Activated T-helper 1 cell treated with anti-CD3 and anti-CD28 coated beads, Interleukin-12 subunit alpha, Interleukin-12 subunit beta, Interleukin-2, Interleukin-4 antibody, amounts not matched to agents 30 ng/mL and 10 ng/mL and 1 ng/mL, durations not matched to agents 14 hours and 24 hours and 36 hours (primary cell): ENCODE data around the gene ITPKC. TPM values are rescaled to one million over a fixed set of nuclear protein-coding genes. Genes with fewer than 3 reads are reported as not detected.
"Not testable (repeated sequence)": the region's sequence is repeated elsewhere in the genome, so short reads cannot be mapped to it uniquely, and the experiment has no call there.

Source experiments
- DNase-seq: peaks from one replicate; pipeline ENCODE4 v3.0.0; 2021; ENCODE audit warnings: low spot score
- H3K27ac Mint-ChIP-seq: one replicate; pipeline ENCODE4 v1.8.0; 2021; ENCODE audit warnings: mild to moderate bottlenecking, mixed read lengths
- H3K27me3 Mint-ChIP-seq: one replicate; pipeline ENCODE4 v1.8.0; 2022; ENCODE audit warnings: mild to moderate bottlenecking, moderate library complexity, mixed read lengths; ENCODE audit not compliant: insufficient read depth
- H3K36me3 Mint-ChIP-seq: one replicate; pipeline ENCODE4 v1.8.0; 2021; ENCODE audit warnings: low read depth, mixed read lengths
- H3K4me1 Mint-ChIP-seq: one replicate; pipeline ENCODE4 v1.8.0; 2021; ENCODE audit warnings: low read depth, mixed read lengths
- H3K4me3 Mint-ChIP-seq: one replicate; pipeline ENCODE4 v1.8.0; 2021; ENCODE audit warnings: mild to moderate bottlenecking, moderate library complexity, mixed read lengths
- H3K9me3 Mint-ChIP-seq: one replicate; pipeline ENCODE4 v1.8.0; 2021; ENCODE audit warnings: mixed read lengths
- intact Hi-C: fragments of 100-400 bp; cut with micrococcal nuclease; formaldehyde crosslinking; loops from one replicate; pipeline ENCODE4 v1.15.1; 2024
- total RNA-seq: library from RNA; stranded (reverse); gene quantifications from 2 replicates; pipeline ENCODE4 v1.2.3, GENCODE V29; 2022

Gene ITPKC
- total RNA-seq, 1 donor from 2014 or later = 8.7 TPM

- Mint-ChIP-seq H3K27ac (no peak overlapping the region), H3K4me1 (peaks cover 18% of the 10 kb centered on the region), H3K36me3 (peaks cover 35% of the 10 kb centered on the region), H3K4me3 (no peak overlapping the region), H3K9me3 (peaks cover 4% of the 10 kb centered on the region), H3K27me3 (no peaks in the 10 kb centered on the region)
- intact Hi-C loops = no loop called here
- DNase-seq = no peak
Measured at GRCh38 chr19:40724315-40724714, 7.4 kb downstream of the ITPKC start.

GRCh38 chr19:40724855-40725254, 7.9 kb downstream of the ITPKC start:
- peaks cover 35% of the 10 kb centered on the region for H3K36me3 Mint-ChIP-seq
- no peak overlapping the region for H3K27ac Mint-ChIP-seq
- no peaks in the 10 kb centered on the region for H3K27me3 Mint-ChIP-seq
- H3K4me1 Mint-ChIP-seq = peaks cover 18% of the 10 kb centered on the region
- no peak for DNase-seq
- no peak overlapping the region for H3K4me3 Mint-ChIP-seq
- H3K9me3 Mint-ChIP-seq = peaks cover 4% of the 10 kb centered on the region
- intact Hi-C loops = no loop called here

DNA sequence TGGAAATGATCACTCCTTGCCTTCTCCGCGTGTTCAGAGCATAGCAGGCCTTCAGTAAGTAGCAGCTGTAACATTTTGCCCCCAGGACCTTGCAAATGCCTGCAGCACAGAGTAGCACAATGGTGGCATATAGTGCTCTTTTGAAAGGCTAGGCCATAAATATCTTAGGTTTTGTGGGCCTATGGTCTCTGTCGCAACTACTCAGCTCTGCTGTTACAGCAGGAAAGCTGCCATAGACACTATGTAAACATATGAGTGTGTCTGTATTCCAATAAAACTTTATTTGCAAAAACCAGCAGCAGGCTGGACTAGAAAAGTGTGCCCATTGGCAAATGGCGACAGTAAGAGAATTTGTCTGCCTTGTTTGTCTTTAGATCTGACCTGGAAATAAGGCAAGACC, 9.4 kb downstream of the ITPKC start:
- Mint-ChIP-seq H3K4me3 (no peak overlapping the region), H3K27me3 (no peaks in the 10 kb centered on the region), H3K27ac (no peak overlapping the region), H3K9me3 (peaks cover 4% of the 10 kb centered on the region), H3K4me1 (peaks cover 8% of the 10 kb centered on the region), H3K36me3 (peaks cover 36% of the 10 kb centered on the region)
- intact Hi-C loops = no loop called here
- no peak for DNase-seq

DNA sequence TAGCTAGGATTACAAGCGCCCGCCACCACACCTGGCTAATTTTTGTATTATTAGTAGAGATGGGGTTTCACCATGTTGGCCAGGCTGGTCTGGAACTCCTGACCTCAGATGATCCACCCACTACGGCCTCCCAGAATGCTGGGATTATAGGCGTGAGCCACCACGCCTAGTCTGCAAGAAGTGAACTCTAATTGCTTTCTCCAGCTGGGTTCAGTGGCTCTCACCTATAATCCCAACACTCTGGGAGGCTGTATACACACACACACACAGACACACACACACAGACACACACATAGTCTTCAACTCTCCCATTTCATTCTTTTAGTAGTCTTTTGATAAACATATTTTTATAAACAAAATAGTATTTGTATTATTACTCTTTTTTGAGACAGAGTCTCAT, 13.2 kb downstream of the ITPKC start:
- H3K36me3 Mint-ChIP-seq = peaks cover 34% of the 10 kb centered on the region
- H3K27me3 Mint-ChIP-seq, H3K4me1 Mint-ChIP-seq, H3K27ac Mint-ChIP-seq, H3K9me3 Mint-ChIP-seq, DNase-seq, H3K4me3 Mint-ChIP-seq, intact Hi-C loops: not testable (repeated sequence)

DNA sequence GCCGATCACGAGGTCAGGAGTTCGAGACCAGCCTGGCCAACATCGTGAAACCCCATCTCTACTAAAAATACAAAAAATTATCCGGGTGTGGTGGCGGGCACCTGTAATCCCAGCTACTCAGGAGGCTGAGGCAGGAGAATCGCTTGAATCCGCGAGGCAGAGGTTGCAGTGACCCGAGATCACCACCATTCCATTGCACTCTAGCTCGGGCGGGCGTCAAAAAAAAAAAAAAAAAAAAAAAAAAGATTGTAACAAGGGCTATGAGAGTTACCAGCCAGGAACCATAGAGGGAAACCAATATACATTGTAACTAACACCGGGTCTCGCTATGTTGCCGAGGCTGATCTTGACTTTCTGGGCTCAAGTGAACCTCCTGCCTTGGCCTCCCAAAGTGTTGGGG, 15.4 kb downstream of the ITPKC start:
- H3K4me1 Mint-ChIP-seq, H3K4me3 Mint-ChIP-seq, DNase-seq, H3K27me3 Mint-ChIP-seq, H3K9me3 Mint-ChIP-seq, intact Hi-C loops, H3K27ac Mint-ChIP-seq: not testable (repeated sequence)
- peaks cover 31% of the 10 kb centered on the region for H3K36me3 Mint-ChIP-seq

DNA sequence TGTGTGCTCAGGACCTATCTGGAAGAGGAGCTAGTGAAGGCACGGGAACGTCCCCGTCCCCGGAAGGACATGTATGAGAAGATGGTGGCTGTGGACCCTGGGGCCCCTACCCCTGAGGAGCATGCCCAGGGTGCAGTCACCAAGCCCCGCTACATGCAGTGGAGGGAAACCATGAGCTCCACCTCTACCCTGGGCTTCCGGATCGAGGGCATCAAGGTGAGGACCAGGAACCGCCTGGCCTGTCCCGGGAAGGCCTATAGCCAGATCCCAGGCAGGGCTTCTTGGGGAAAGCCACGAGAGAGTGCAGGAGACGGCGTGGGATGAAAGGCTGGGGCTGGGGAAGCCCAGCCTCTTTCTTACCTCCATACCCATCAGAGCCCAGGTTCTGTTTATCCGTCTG, 16.2 kb downstream of the ITPKC start:
- Mint-ChIP-seq H3K27me3 (no peaks in the 10 kb centered on the region), H3K9me3 (no peaks in the 10 kb centered on the region), H3K27ac (no peak overlapping the region), H3K36me3 (peaks cover 33% of the 10 kb centered on the region), H3K4me1 (no peaks in the 10 kb centered on the region), H3K4me3 (no peak overlapping the region)
- no peak for DNase-seq
- intact Hi-C loops = no loop called here

DNA sequence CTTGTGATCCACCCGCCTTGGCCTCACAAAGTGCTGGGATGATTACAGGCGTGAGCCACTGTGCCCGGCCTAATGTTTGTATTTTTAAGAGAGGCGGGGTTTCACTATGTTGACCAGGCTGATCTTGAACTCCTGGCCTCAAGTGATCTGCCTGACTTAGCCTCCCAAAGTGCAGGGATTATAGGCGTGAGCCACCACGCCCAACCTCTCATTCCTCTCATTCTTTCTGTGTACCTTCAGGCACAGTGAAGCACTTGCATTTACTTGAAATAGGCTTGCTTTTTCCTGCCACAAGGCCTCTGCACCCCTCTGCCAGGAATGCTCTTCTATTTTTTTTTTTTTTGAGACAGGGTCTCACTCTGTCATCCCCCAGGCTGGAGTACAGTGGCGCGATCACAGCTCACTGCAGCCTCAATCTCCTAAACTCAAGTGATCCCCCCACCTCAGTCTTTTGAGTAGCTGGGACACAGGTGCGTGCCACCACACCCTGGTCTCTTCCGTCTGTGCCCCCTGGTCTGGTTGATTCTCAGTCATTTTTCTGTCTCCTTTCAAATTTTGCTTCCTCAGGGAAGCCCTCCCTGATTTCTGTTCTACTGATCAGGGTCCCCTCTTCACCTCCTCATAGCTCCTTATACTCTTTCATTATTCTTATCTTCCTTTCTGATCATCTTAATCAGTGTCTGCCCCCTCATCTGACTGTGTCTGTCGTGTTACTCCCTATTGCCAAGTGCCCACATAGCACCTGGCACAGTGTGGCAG, 18.3 kb downstream of the ITPKC start:
- Mint-ChIP-seq H3K36me3 (peaks cover 39% of the 10 kb centered on the region), H3K27me3 (no peaks in the 10 kb centered on the region), H3K4me1 (peaks cover 10% of the 10 kb centered on the region), H3K27ac (no peak overlapping the region), H3K4me3 (no peak overlapping the region), H3K9me3 (no peaks in the 10 kb centered on the region)
- no peak for DNase-seq
- intact Hi-C loops = no loop called here

DNA sequence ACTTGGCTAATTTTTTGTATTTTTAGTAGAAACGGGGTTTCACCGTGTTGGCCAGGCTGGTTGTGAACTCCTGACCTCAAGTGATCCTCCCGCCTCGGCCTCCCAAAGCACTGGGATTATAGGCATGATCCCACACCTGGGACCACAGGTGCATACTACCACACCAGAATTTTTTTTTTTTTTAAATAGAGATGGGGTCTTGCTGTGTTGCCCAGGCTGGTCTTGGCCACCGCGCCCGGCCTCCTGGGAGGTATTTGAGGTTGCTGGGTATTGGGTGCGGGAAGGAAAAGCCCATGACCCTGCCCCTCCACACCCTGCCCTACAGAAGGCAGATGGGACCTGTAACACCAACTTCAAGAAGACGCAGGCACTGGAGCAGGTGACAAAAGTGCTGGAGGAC, 19.7 kb downstream of the ITPKC start:
- Mint-ChIP-seq H3K27ac (no peak overlapping the region), H3K27me3 (no peaks in the 10 kb centered on the region), H3K4me3 (no peak overlapping the region), H3K36me3 (peaks cover 30% of the 10 kb centered on the region), H3K9me3 (no peaks in the 10 kb centered on the region), H3K4me1 (peaks cover 10% of the 10 kb centered on the region)
- intact Hi-C loops = no loop called here
- DNase-seq = no peak

GRCh38 chr19:40737102-40737644, 20.3 kb downstream of the ITPKC start:
- Mint-ChIP-seq H3K27me3 (no peaks in the 10 kb centered on the region), H3K4me3 (no peak overlapping the region), H3K27ac (no peak overlapping the region), H3K36me3 (peaks cover 32% of the 10 kb centered on the region), H3K9me3 (no peaks in the 10 kb centered on the region), H3K4me1 (peaks cover 10% of the 10 kb centered on the region)
- no peak for DNase-seq
- intact Hi-C loops = no loop called here

DNA sequence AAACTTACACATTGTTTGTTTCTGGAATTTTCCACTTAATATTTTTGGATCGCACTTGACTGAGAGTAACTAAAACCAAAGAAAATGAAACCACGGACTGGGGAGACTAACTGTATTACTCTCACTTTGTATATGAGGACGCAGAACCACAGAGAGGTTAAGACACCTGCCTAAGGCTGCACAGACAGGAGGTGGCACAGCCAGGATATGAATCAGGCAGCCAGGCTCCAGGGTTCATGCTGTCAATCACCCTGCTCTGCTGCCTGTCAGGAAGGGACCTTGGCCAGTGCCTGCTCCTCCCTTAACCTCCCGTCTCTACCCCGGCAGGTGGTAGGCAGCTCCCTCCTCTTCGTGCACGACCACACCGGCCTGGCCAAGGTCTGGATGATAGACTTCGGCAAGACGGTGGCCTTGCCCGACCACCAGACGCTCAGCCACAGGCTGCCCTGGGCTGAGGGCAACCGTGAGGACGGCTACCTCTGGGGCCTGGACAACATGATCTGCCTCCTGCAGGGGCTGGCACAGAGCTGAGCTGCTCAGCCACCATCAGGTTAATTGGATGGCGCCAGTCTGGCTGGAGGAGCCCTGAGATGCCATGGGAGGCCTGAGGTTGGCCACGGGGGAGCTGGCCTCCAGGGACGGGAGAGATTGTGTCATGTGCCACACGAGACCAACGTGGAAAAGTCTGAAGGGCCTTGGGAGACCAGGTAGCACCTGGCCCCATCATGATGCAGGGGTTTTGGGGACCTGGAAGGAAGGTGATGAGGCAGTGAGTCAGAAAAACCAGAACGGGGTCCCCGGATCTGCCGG, 22.3 kb downstream of the ITPKC start:
- no peak overlapping the region for H3K4me3 Mint-ChIP-seq
- H3K36me3 Mint-ChIP-seq = peaks cover 23% of the 10 kb centered on the region
- no peak for DNase-seq
- H3K4me1 Mint-ChIP-seq = peaks cover 10% of the 10 kb centered on the region
- intact Hi-C loops = no loop called here
- H3K27ac Mint-ChIP-seq = no peak overlapping the region
- no peaks in the 10 kb centered on the region for H3K9me3 Mint-ChIP-seq
- H3K27me3 Mint-ChIP-seq = no peaks in the 10 kb centered on the region

- peaks cover 10% of the 10 kb centered on the region for H3K4me1 Mint-ChIP-seq
- intact Hi-C loops = no loop called here
- H3K27ac Mint-ChIP-seq = no peak overlapping the region
- no peak for DNase-seq
- no peaks in the 10 kb centered on the region for H3K27me3 Mint-ChIP-seq
- H3K4me3 Mint-ChIP-seq = no peak overlapping the region
- H3K36me3 Mint-ChIP-seq = peaks cover 19% of the 10 kb centered on the region
- no peaks in the 10 kb centered on the region for H3K9me3 Mint-ChIP-seq
Measured at GRCh38 chr19:40739871-40740703, 23.2 kb downstream of the ITPKC start.

DNA sequence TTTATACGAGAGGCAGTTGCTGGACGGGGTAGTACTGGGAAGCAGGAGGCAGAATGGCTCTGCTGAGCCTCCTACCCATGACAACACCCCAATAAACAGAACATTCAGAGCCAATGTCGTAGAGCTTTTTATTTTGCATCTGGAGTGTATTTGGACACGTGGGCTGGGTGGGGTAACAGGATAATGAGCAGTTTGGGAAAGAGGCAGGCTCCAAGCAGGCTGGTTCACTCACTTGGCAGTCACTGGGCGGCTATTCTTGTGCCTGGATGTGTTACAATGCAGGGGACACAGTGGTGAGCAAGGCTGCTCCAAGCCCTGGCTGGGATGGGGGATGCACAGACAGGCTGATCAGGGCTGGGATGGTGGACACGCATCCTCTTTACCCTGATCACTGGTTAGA, 23.8 kb downstream of the ITPKC start:
- intact Hi-C loops = no loop called here
- Mint-ChIP-seq H3K27me3 (no peaks in the 10 kb centered on the region), H3K4me3 (no peak overlapping the region), H3K27ac (no peak overlapping the region), H3K4me1 (peaks cover 10% of the 10 kb centered on the region), H3K36me3 (peaks cover 14% of the 10 kb centered on the region), H3K9me3 (no peaks in the 10 kb centered on the region)
- no peak for DNase-seq
